ENCODE results near the gene TOM1L2. TPM values are rescaled to one million over a fixed set of nuclear protein-coding genes. Genes with fewer than 3 reads are reported as not detected.

The TOM1L2 gene
- total and polyA plus RNA-seq, 2 donors (not counting 1 experiment from before 2014, with no cell fraction given) = 33.9 to 35.9 TPM

DNA sequence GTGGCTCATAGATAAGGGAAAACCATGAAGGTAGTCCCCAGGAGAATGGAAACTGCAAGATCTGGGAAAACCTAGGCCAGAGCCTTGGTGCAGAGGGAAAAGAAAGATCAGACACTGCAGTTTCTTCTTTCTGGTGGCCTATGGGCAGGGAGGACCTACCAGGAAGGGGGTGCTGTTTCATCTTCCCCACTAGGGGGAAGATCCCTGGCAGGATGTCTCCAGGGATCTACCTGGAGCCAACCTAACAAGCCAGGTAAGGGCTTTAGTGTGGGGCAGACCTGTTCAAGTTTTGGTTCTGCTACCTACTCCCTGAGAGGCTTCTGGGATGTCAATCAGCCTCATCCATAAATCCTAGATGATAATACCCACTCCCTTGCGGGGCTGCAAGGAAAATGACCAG, 21.4 kb downstream of the TOM1L2 start:
- H3K27me3 ChIP-seq (ENCODE audit: control insufficient read depth, insufficient read depth, low read length) = no peaks in the 10 kb centered on the region
- no peak for DNase-seq (ENCODE audit: low read depth in 2 of 2)
- no peak for TF ChIP-seq EZH2 (IDR thresholded peaks at IDR 0.05; ENCODE audit: low read length, missing control alignments)
- TF ChIP-seq, protein P1, sequence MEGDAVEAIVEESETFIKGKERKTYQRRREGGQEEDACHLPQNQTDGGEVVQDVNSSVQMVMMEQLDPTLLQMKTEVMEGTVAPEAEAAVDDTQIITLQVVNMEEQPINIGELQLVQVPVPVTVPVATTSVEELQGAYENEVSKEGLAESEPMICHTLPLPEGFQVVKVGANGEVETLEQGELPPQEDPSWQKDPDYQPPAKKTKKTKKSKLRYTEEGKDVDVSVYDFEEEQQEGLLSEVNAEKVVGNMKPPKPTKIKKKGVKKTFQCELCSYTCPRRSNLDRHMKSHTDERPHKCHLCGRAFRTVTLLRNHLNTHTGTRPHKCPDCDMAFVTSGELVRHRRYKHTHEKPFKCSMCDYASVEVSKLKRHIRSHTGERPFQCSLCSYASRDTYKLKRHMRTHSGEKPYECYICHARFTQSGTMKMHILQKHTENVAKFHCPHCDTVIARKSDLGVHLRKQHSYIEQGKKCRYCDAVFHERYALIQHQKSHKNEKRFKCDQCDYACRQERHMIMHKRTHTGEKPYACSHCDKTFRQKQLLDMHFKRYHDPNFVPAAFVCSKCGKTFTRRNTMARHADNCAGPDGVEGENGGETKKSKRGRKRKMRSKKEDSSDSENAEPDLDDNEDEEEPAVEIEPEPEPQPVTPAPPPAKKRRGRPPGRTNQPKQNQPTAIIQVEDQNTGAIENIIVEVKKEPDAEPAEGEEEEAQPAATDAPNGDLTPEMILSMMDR (conservative IDR thresholded peaks at IDR 0.05 in 1 of 2, IDR thresholded peaks at IDR 0.05 in 1 of 2; ENCODE audit: low read depth in 1 of 2, low read length in 2 of 2) = peak in 1 of 2 donors; percentile 10
- H3K79me2 ChIP-seq (ENCODE audit: control insufficient read depth, insufficient read depth, low read length) = peaks cover 35% of the 10 kb centered on the region
- no peak overlapping the region for H3K4me2 ChIP-seq (ENCODE audit: extremely low read depth, insufficient read depth, low read length)
- H3K9me3 ChIP-seq (ENCODE audit: control insufficient read depth, insufficient read depth, low read depth, low read length) = no peaks in the 10 kb centered on the region
- peaks cover 10% of the 10 kb centered on the region for H3K4me1 ChIP-seq (ENCODE audit: control insufficient read depth, extremely low read depth, insufficient read depth, low read length)
- H3K36me3 ChIP-seq (ENCODE audit: control insufficient read depth, insufficient read depth, low read length) = no peaks in the 10 kb centered on the region
- H3K27ac ChIP-seq (ENCODE audit: insufficient read depth, low read length) = no peak overlapping the region
- H3K4me3 ChIP-seq (replicated peaks in 1 of 4; ENCODE audit: control extremely low read depth in 1 of 4, insufficient read depth in 1 of 4, low read depth in 3 of 4, low read length in 4 of 4) = no peak overlapping the region
- H3K9ac ChIP-seq (ENCODE audit: insufficient read depth, low read length) = no peak overlapping the region
- H4K20me1 ChIP-seq (ENCODE audit: control insufficient read depth, extremely low read depth, insufficient read depth, low read length) = no peaks in the 10 kb centered on the region
- no peak overlapping the region for H2AFZ ChIP-seq (ENCODE audit: low read length)

GRCh38 chr17:17950347-17950746, 21.9 kb downstream of the TOM1L2 start:
- H3K4me1 ChIP-seq (ENCODE audit: control insufficient read depth, extremely low read depth, insufficient read depth, low read length) = peaks cover 10% of the 10 kb centered on the region

GRCh38 chr17:17947966-17948365, 24.2 kb downstream of the TOM1L2 start:
- H2AFZ ChIP-seq (ENCODE audit: low read length) = no peak overlapping the region
- peak overlapping the region; percentile 57 for H3K4me2 ChIP-seq (ENCODE audit: extremely low read depth, insufficient read depth, low read length)
- H3K27me3 ChIP-seq (ENCODE audit: control insufficient read depth, insufficient read depth, low read length) = no peaks in the 10 kb centered on the region
- DNase-seq (ENCODE audit: low read depth in 2 of 2) = no peak
- H4K20me1 ChIP-seq (ENCODE audit: control insufficient read depth, extremely low read depth, insufficient read depth, low read length) = no peaks in the 10 kb centered on the region
- TF ChIP-seq EZH2 (IDR thresholded peaks at IDR 0.05; ENCODE audit: low read length, missing control alignments) = no peak
- TF ChIP-seq, protein P1 (conservative IDR thresholded peaks at IDR 0.05 in 1 of 2, IDR thresholded peaks at IDR 0.05 in 1 of 2; ENCODE audit: low read depth in 1 of 2, low read length in 2 of 2) = no peak
- H3K9ac ChIP-seq (ENCODE audit: insufficient read depth, low read length) = no peak overlapping the region
- H3K4me1 ChIP-seq (ENCODE audit: control insufficient read depth, extremely low read depth, insufficient read depth, low read length) = peaks cover 23% of the 10 kb centered on the region
- H3K27ac ChIP-seq (ENCODE audit: insufficient read depth, low read length) = no peak overlapping the region
- no peaks in the 10 kb centered on the region for H3K36me3 ChIP-seq (ENCODE audit: control insufficient read depth, insufficient read depth, low read length)
- no peaks in the 10 kb centered on the region for H3K9me3 ChIP-seq (ENCODE audit: control insufficient read depth, insufficient read depth, low read depth, low read length)
- H3K4me3 ChIP-seq (replicated peaks in 1 of 4; ENCODE audit: control extremely low read depth in 1 of 4, insufficient read depth in 1 of 4, low read depth in 3 of 4, low read length in 4 of 4) = no peak overlapping the region
- peaks cover 33% of the 10 kb centered on the region for H3K79me2 ChIP-seq (ENCODE audit: control insufficient read depth, insufficient read depth, low read length)

More at GRCh38 chr17:17950347-17950746, 21.9 kb downstream of the TOM1L2 start:
- Histone ChIP-seq H3K4me3 (replicated peaks in 1 of 4; ENCODE audit: control extremely low read depth in 1 of 4, insufficient read depth in 1 of 4, low read depth in 3 of 4, low read length in 4 of 4) (no peak overlapping the region), H3K27ac (ENCODE audit: insufficient read depth, low read length) (no peak overlapping the region), H3K27me3 (ENCODE audit: control insufficient read depth, insufficient read depth, low read length) (no peaks in the 10 kb centered on the region), H3K9ac (ENCODE audit: insufficient read depth, low read length) (no peak overlapping the region), H3K79me2 (ENCODE audit: control insufficient read depth, insufficient read depth, low read length) (peaks cover 30% of the 10 kb centered on the region), H4K20me1 (ENCODE audit: control insufficient read depth, extremely low read depth, insufficient read depth, low read length) (no peaks in the 10 kb centered on the region), H3K9me3 (ENCODE audit: control insufficient read depth, insufficient read depth, low read depth, low read length) (no peaks in the 10 kb centered on the region), H2AFZ (ENCODE audit: low read length) (no peak overlapping the region), H3K4me2 (ENCODE audit: extremely low read depth, insufficient read depth, low read length) (no peak overlapping the region), H3K36me3 (ENCODE audit: control insufficient read depth, insufficient read depth, low read length) (no peaks in the 10 kb centered on the region)
- no peak for TF ChIP-seq EZH2 (IDR thresholded peaks at IDR 0.05; ENCODE audit: low read length, missing control alignments)
- TF ChIP-seq, protein P1 (conservative IDR thresholded peaks at IDR 0.05 in 1 of 2, IDR thresholded peaks at IDR 0.05 in 1 of 2; ENCODE audit: low read depth in 1 of 2, low read length in 2 of 2) = no peak
- no peak for DNase-seq (ENCODE audit: low read depth in 2 of 2)

Measured in fibroblast of lung (primary cell).